Fibroblast of skin of right biceps (primary cell): Measurements from ENCODE around the gene MITF.

Experiments used
- DNase-seq: peaks from one replicate; pipeline ENCODE4 v3.0.0-alpha.2; 2013

The MITF gene

DNA sequence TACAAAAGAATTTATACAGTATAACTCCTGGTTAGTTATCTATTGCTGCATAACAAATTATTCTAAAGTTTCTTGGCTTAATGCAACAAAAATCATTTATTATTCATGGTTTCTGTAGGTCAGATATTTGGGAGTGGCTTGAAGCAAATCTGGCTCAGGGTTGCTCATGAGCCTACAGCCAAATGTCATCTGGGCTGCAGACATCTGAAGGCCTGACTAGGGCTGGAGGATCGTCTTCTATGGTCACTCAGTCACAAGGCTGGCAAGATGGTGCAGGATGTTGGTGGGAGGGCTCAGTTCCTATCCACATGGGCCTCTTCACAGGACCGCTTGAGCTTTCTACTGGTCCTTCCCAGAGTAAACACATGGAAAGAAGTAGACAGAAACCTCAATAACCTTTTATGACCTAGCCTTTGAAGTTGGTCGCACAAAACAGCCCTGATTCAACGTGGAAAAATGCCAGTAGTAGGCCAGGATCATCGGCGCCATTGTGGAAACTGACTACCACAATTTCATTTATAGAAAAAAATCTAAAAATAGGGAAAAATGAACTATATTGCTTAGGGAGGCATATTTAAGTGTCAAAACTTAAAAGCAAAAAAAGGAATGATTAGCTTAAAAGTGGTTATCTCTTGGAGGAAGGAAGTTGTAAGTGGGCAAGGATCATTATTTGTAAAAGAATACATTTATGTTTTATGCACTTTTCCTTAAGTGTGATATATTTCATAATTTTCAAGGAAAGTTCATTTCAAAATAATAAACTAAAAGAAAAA lies 9.9 kb upstream of the MITF start:
- DNase-seq: no peak

DNA sequence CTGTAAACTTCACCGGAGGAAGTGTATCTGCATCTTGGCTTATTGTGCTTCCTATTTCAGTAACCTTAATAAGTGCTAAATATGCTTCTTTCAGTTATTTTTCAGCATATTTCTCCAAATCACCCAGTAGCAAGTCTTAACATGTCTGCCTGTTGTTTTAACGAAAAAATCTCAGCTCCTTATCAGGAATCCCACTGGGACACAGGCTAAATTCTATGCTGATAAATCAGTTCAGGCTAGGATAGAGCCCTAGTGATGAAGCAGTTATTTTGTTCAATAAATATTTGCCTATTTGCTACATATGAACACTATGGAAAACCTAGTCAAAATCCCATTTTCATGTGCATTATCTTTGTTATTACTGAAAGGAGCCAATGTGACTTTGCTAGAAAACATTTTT lies 8.2 kb upstream of the MITF start:
- DNase-seq: no peak

- DNase-seq: no peak
Observed at GRCh38 chr3:69735893-69736292, 3.4 kb upstream of the MITF start.

DNA sequence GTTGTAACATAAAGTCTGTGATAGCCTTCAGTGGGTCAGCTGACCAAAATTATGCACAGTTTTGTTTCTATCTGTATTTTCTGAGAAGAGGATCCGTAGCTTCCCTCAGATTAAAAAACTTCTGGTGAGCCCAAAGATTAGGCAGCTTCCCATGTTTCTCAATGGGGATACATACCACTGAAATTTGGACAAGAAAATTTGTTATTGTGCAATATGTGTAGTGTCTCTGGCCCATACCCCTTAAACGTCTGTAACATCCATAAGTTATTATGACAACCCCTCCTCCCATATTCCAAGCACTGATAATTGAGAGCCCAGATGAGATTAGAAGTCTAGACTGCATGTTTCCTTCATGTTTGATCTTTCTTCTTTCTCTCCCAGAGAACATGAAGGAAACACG lies 1.9 kb upstream of the MITF start:
- DNase-seq: no peak

GRCh38 chr3:69738315-69738714 lies 949 bp upstream of the MITF start:
- DNase-seq: no peak

GRCh38 chr3:69738859-69739203 lies 433 bp upstream of the MITF start:
- no peak for DNase-seq

- no peak for DNase-seq
Observed at GRCh38 chr3:69740103-69741021, 1.1 kb downstream of the MITF start.

DNA sequence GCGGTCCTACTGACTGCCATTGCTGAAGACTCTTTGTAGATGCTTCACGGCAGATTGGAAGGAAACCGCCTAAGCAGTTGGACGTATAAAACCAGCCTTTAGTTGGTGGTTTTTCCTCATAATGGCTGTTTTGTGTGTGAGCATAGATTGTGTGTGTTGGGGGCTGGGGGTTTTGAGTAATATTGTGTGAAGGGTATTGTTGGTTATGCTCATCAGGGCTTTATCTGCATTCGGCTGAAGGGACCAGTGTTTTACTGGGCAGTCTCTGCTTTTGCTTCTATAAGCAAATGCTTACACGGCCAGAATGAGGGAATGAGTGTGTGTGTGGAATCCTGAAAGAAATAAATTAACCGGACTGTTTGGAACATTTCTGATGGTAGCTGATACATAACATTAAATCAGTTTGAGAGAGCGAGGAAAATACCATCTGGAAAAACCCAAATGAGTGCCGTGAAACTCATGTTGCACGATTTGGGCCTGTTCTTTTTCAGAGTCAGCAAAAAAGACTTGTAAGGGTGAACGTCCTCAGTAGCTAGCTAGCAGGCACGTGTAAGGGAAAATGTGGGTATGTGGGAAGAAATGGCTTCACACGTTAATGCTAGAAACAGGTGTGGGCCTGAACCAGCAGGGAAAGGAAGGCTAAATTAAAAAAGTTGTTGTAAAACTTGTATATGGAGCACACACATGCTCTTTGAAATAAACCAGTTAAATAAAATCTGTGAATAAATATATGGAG lies 1.9 kb downstream of the MITF start:
- no peak for DNase-seq

DNA sequence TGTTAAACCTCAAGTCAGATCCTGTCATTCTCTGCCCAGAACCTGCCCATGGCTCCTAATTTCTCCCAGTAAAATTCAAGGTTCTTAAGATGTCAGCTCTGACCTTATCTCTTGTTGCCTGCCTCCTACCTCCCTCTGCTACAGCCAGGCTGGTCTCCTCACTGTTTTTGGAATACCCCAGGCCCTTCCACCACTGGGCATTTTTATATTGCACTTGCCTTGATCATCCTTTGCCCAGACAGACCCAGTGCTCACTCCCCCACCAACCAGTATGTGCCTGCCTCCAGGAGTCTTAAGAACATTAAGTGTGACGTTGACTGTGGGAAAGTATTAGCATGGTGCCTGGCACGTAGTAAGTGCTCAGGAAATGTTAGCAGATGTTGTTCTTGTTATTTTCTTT lies 3.1 kb downstream of the MITF start:
- DNase-seq: no peak

GRCh38 chr3:69743975-69744906 lies 5.0 kb downstream of the MITF start:
- no peak for DNase-seq

DNA sequence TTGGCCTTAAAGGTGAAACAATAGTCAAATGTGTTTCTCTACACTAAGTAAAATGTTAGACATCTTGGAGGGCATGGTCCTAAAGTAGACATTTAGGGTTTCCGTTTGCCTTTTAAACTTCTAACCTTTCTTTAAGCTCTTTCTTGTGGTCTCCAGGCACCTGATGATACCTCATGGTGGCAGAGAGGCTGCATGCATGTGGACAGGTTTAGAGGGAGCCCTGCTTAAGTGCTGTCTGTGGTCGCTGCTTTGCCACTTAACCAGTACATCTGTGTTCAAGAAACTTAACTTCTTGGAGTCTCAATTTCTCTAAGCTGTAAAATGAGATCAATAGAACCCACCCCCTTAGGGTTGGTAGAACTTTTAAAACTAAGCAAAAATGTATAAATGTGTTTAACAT lies 6.2 kb downstream of the MITF start:
- no peak for DNase-seq

DNA sequence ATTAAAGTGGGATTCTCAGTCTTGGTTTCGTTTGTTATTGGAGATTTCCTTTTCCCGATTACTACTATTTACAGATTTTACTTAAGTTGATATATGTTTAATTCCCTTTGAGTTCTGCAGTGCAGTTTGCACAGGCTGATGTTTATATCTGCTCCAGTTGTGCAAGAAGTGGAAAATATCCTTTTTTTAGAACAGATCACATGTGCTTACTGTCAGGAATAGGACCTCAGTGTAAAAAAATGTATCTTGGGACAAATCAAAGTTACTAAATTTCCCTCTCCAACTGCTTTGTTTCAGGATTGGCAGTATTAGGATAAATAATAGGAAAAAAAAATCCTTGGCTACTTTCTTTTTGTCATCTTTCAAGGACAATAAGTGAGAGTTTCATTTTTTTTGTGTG lies 6.9 kb downstream of the MITF start:
- no peak for DNase-seq

- no peak for DNase-seq
Observed at GRCh38 chr3:69747511-69748258, 8.4 kb downstream of the MITF start.

GRCh38 chr3:69748503-69748902 lies 9.2 kb downstream of the MITF start:
- no peak for DNase-seq

- no peak for DNase-seq
Observed at GRCh38 chr3:69749461-69749860, 10.2 kb downstream of the MITF start.

DNA sequence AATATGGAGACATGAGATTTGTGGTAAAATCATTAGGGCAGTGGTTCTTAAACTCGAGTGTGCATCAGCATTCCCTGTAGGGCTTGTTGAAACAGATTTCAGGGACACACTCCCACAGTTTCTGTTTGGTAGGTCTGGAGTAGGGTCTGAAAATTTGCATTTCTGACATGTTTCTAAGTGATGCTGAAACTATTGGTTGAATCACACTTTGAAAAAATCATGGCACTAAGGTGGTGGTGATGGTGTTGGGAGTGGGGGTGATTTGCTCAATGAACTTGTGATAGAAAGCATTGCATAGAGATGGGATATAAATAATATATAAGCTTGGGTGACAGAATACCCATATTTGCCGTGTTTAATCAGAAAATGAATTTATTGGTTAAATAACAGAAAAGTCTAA lies 11.3 kb downstream of the MITF start:
- DNase-seq: no peak

- no peak for DNase-seq
Observed at GRCh38 chr3:69751074-69751476, 11.8 kb downstream of the MITF start.

- no peak for DNase-seq
Observed at GRCh38 chr3:69752241-69752640, 13.0 kb downstream of the MITF start.

DNA sequence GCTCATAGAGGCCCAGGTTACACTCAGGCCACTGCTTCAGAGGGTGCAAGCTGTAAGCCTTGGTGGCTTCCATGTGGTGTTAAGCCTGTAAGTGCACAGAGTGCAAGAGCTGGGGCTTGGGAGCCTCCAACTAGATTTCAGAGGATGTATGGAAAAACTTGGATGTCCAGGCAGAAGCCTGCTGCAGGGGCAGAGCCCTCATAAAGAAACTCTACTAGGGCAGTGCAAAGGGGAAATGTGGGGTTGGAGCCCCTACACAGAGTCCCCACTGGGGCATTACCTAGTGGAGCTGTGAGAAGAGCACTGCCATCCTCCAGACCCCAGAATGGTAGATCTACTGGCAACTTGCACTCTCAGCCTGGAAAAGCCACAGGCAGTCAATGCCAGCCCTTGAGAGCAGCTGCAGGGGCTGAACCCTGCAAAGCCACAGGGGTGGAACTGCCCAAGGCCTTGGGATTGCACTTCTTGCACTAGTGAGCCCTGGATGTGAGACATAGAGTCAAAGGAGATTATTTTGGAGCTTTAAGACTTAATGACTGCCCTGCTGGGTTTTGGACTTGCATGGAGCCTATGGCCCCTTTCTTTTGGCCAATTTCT lies 14.0 kb downstream of the MITF start:
- DNase-seq: no peak

DNA sequence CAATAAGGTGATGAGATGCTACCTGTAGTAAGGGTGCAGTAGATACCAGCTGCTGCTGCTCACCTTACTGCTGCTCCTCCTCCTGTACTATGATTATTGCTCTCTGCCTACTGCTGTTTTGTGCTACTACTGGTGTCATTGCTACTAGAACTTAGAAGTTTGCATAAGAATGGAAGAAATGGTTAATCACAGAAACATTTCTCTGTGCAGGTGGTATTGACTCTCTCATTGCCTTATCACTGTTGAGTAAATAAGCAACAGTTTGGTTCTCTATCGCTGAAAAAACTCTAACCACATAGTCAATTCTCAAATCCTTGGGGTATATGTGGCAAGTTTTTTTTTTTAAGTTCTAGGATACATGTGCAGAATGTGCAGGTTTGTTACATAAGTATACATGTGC lies 16.5 kb downstream of the MITF start:
- no peak for DNase-seq
